Measurements from ENCODE around the gene B4GALNT1.
"Not testable (repeated sequence)": the region's sequence is repeated elsewhere in the genome, so short reads cannot be mapped to it uniquely, and the experiment has no call there.

The B4GALNT1 gene

DNA sequence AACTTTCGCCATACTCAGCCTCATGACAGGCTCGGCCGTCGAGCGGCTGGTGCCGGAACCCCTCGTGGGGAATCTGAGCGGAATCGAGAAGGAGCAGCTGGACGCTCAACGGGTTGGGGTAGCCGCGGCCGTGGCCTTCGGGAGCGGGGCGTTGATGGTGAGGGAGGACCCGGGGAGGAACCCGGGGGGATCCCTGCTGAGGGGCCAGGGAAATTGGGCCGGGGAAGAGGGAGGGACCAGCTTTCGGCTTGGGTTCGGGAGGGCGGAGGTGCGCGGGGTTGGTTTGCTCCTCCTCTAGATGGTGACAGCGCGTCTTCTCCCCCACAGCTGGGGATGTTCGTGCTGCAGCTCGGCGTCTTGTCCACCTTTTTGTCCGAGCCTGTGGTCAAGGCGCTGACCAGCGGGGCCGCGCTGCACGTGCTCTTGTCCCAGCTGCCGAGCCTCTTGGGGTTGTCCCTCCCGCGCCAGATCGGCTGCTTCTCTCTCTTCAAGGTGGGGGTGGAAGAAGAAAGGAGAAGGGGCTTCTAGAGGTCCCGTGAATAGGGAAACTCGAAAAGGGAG lies 12.0 kb downstream of the B4GALNT1 start:
- DNase-seq (ENCODE audit: low read depth in 2 of 2): no peak

DNA sequence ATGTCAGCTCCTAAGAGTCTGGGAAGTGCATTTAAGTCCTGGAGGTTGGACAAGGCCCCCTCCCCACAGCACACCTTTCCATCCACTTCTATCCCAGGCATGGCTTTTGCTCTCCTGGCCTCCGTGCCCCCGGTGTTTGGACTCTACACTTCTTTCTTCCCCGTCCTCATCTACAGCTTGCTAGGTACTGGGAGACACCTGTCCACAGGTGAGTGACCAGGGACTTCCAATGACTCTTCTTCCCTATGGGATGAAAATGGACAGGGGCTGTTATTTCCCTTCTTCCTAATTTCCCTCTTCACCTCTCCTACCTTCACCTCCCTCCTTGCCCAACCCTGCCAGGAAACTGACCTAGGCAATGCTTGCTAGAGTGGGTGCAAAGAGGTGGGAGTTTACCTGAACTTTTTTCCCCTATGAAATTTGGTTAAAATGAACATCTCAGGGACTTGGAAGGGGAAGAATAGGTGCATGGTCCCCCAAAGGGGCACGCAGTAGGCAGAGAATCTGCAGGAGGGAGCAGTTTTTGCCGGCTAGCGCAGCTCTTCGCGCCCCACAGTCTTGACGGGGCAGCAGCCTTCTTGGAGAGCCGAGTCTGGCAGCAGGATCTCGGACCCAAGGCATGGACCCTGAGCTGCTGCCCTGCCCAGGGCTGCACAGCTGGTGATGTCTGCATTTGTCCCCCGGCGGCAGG lies 12.6 kb downstream of the B4GALNT1 start:
- DNase-seq (ENCODE audit: low read depth in 2 of 2): no peak

DNA sequence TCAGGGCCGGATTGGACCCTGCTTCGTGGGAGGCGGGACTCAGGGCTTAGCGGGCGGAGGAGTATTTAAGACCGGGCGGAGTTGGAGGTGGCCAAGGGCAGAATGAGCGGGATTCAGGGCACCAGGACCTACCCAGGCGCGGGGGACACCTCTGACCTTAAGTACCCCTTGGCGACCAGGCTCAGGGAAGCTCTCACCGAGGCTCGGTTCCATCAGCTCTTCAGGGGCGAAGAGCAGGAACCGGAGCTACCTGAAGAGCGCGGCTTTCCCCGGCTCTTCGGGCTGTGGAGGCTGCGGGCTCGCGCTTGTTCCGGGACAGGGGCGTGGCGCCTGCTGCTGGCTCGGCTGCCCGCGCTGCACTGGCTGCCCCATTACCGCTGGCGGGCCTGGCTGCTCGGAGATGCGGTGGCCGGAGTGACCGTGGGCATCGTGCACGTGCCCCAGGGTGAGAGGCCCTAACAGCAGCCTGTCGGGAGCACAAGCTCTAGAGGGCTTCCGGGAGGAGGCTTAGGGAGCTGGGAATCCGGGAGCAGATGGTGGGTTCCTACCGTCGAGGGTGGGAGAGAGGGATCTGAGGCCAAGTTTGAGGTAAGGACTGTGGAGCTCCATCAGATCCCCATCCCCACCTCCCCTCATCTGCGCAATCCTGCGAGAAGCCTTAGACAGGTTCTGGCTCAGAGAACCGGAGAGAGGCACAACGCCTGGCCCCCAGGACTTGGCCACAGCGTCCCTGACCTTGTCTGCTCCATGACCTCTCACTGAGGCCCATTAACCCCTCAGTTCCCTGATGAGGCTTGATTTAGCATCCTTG lies 13.4 kb downstream of the B4GALNT1 start:
- DNase-seq (ENCODE audit: low read depth in 2 of 2): no peak

DNA sequence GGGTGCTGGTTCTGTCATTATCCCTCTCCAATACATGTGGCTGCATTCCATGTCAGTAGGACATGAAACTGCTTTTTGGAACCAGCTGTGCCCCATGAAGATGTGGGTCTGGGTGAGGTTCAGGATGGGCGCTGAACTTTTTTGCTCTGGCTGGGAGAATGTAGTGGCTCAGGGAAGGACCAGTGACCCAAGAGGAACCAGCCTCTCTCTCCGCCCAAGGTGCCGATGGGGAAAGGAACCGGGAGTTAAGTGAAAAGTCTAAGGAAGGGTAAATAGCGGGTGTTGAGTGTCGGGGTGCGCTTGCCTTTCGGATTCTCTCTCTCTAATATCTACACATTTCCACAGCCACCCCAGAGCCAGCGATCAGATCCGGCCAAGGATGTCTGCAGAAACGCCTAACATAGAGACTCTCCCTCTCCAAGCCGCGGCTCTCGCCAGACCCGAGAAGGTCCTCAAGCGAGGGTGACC lies 14.0 kb downstream of the B4GALNT1 start:
- no peak for DNase-seq (ENCODE audit: low read depth in 2 of 2)

DNA sequence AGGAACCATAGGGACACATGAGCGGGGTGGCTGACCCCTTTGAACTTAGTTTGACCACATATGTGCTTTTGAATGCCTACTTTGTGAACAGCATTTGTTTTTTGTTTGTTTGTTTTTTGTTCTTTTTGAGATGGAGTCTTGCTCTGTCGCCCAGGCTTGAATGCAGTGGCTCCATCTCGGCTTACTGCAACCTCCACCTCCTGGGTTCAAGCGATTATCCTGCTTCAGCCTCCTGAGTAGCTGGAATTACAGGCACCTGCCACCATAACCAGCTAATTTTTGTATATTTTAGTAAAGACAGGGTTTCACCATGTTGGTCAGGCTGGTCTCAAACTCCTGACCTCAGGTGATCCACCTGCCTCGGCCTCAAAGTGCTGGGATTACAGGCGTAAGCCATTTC lies 14.6 kb downstream of the B4GALNT1 start:
- DNase-seq (ENCODE audit: low read depth in 2 of 2): not testable (repeated sequence)

DNA sequence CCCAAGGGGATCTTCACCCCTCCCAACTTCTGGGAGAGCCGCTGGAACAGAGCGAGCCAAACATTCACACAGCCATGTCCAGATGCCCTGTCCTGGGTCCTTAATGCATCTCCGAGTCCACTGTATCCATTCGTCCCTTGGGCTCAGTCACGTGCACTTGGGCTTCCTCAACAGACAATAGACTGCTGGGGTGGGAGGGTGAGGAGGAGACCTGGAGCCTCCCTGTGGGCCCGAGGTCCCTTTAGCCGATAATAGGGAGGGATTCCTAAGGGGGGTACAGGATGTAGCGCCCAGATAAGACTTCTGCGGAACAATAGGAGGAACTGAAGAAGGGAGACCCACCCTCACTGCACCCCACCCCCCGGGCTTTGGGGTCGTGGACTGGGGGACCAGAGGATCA lies 15.1 kb downstream of the B4GALNT1 start:
- DNase-seq (ENCODE audit: low read depth in 2 of 2): no peak

DNA sequence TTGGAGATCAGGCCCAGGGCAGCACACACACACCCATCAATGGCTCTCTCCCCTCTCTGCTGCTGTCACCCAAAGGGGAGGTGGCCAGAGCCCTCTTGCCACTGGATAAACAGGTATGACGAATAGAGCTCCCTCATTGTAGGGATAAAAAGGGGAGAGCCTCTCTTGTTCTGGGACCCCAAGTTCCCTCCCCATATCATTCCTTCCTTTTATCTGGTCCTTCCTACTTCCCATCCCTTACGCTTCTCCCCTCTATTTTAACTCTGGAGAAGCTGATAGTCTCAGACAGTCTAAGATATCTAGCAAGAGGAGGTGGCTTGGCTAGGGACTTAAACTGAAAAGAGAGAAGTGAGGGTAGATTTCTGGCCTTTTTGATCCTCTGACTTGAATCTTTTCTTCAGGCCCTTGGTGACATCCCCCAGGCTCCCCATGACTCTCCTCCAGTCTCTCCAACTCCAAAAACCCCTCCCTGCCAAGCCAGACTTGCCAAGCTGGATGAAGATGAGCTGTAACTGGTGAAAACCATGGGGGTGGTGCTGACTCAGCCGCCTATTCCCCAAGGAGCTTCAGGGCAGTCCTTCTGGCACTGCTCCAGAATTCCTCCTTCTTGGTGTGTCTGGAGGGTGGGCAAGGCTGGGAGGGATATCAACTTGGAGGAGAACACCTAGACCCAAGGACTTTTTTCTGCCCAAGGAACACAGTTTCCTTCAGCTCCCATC lies 16.5 kb downstream of the B4GALNT1 start:
- DNase-seq (ENCODE audit: low read depth in 2 of 2): no peak

DNA sequence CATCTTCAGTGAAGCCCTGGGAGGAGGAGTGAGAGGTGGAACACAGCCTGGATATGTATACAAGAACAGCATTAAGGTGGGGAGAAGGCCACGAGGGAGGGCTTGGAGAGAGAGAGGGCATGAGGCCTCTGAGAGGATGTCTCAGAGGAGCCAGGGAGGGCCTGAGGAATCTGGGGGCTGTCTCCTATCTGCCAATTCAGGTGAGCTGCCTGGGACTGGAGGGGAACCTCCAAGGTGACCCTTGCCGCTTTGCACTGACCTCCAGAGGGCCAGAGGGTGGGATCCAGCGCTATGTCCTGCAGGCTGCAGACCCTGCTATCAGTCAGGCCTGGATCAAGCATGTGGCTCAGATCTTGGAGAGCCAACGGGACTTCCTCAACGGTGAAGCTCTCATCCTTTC lies 17.4 kb downstream of the B4GALNT1 start:
- no peak for DNase-seq (ENCODE audit: low read depth in 2 of 2)

DNA sequence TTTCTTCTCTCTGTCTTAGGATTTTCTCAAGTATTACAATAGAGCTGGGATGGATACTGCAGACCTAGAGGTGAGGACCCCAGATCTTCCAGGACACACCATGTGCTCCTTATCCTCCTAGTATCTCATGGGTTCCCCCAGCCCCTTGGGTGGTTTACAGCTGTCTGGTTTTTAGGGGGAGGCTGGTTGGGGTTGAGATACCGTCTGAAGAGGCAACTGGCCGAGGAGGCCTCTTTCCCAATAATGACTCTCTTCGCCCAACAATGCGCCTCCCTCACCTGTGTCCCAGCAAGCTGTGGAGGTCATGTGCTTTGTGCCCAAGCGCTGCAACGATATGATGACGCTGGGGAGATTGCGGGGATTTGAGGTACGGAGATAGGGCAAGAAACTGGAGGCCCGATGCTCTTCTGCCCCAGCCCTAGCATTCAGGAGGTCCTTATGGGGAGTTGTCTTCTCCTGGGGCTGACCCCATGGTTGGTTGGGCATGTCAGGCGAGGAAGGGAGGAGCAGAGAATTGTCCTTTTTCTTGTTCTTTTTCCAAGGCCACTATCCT lies 18.0 kb downstream of the B4GALNT1 start:
- DNase-seq (ENCODE audit: low read depth in 2 of 2): no peak

DNA sequence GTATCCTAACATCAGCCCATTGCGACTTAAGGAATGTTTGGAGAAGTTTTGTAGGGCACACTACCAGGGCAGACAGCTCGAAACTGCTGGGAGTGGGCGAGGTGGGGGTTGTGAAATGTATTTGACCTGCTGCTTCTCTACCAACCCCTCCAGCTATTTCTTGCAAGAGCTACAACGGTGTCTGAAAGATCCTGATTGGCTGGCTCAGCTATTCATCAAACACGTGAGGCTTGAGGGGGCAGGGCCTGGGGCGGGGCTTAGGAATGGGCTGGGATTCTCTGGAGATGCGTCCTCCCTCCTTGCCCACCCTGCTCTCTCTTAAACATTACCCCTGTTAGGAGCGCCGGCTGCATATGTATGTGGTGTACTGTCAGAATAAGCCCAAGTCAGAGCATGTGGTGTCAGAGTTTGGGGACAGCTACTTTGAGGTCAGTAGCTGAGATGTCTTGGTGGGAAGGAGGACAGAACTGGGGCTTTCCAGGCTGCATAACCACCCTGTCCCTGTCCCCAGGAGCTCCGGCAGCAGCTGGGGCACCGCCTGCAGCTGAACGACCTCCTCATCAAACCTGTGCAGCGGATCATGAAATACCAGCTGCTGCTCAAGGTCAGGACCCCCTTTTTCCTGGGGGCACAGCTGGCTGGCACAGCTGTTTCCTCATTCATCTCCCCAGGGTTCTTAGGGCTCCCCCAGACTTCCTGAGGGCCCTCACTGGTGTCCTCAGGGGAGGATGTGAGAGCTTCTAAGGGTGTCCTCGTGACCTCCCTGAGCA lies 18.6 kb downstream of the B4GALNT1 start:
- no peak for DNase-seq (ENCODE audit: low read depth in 2 of 2)

DNA sequence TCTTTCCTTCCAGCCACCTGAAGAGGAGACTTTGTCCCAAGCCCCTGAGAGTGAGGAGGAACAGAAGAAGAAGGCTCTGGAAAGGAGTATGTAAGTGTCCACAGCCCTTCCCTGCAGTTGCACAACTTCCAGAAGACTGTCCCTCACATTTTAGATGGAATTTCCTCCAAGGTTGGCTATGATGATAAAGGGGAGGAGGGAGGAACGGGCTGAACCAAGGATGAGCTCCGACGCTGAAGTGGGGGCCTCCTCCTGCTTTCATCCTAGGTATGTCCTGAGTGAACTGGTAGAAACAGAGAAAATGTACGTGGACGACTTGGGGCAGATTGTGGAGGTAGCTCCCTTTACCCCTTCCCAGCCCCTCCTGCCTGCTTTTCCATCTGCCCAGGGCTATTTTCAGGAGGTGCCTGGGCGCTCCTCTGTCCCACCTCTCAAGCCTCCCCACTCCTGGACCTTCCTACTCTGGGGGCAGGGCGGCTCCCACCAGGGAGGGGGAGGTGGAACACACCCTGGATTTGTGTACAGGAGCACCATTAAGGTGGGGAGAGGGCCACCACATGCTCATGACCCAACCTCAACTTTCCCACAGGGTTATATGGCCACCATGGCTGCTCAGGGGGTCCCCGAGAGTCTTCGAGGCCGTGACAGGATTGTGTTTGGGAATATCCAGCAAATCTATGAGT lies 19.4 kb downstream of the B4GALNT1 start:
- DNase-seq (ENCODE audit: low read depth in 2 of 2): no peak

DNA sequence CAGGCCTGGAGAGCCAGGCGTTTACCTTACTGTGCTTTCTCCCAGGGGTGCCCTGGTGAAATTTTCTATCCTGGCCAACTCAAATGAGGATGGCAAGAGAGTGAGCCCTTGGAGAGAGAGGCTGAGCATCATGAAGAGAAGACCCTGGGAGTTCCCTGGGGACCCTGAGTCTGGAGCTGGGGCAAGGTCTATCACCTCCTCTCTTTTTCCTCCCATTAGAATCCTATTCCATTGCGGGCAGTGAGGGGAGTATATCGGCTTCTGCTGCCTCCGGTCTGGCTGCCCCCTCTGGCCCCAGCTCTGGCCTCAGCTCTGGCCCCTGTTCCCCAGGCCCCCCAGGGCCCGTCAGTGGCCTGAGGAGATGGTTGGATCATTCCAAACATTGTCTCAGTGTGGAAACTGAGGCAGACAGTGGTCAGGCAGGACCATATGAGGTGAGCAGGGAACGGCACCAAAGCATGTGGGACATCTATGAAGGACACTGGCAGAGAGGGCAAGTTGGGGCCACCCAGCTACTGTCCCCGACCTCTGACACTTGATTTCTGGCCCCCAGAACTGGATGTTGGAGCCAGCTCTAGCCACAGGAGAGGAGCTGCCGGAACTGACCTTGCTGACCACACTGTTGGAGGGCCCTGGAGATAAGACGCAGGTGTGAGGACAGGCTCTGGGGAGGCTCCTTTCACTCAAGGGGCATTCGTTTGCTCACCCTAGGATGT lies 20.1 kb downstream of the B4GALNT1 start:
- no peak for DNase-seq (ENCODE audit: low read depth in 2 of 2)

DNA sequence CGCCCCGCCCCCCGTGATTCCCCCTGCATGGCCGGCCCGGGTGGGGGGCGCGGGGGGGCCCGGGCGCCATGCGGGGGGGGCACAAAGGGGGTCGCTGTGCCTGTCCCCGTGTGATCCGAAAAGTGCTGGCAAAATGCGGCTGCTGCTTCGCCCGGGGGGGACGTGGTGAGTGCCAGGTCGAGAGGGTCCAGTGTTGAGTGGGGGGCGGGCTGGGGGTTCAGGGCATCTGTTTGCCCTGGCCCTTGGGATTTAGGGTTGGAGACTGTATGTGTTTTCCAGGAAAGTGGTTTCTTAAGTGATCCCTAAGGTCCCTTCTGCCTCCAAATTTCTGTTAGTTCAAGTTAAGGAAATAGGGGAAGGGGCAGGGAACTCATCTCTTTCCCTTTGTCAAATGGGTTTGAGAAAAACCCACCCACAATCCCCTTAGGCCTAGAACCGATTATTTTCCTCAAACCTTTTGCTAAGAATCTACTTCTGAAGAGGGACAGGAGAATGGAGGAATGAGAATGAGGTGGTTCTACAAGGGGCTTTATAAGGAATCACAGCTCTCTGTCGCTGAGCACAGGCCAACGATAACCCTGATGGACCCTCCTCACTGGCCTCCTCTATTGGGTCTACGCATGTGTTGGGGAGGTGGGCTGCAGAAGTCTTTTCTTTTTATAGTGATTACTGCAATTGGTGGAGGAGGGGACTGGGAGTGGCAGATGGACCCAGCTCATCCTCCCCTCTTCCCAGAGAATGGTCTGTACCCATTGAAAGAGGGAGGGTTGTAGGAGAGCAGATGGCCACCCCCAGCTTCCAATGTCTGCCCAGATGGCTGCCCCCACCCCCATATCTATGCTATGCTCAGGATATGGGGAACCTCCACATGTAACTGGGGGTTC lies 20.9 kb downstream of the B4GALNT1 start:
- no peak for DNase-seq (ENCODE audit: low read depth in 2 of 2)

DNA sequence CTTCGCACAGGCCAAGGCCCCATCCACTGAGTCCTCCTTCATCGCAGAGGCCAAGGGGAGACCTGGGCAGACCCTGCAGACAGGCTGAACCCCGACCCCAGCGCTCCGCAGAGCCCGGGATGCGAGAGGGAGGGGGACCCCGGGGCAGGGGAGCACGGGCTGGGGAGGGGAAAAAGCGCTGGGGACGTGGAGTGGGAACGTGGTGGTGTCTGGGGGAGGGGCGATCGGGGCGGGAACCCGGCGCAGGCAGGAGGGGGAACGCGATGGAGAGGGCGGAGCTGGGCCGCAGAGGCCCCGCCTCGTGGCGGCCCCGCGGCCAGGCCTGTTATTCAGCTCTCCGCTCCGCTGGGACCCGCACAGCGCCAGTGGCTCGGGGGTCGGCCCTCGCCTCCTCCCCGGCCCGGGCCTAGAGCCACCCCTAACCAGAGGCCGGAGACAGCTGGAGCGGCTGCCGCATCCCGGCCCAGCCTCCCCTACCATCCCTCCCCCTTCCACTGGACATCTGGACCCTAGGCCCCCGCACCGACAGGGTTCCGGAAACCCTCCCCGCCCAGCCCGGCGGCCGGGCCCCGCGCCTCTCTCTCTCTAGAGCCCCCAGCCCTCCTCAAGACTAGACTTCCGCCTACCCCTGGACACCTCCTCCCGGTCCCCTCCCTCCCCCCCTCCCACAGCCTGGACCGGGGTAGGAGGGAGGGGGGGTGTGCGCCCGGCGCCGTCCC lies 21.7 kb downstream of the B4GALNT1 start, which contains the start of gene ARHGEF25:
Gene ARHGEF25 (plus strand): TSS at position 328 of the 719 bp plus-strand sequence. CDS start 460 bp downstream, outside the sequence.
- peak; percentile 33 to 48 for DNase-seq (ENCODE audit: low read depth in 2 of 2)

DNA sequence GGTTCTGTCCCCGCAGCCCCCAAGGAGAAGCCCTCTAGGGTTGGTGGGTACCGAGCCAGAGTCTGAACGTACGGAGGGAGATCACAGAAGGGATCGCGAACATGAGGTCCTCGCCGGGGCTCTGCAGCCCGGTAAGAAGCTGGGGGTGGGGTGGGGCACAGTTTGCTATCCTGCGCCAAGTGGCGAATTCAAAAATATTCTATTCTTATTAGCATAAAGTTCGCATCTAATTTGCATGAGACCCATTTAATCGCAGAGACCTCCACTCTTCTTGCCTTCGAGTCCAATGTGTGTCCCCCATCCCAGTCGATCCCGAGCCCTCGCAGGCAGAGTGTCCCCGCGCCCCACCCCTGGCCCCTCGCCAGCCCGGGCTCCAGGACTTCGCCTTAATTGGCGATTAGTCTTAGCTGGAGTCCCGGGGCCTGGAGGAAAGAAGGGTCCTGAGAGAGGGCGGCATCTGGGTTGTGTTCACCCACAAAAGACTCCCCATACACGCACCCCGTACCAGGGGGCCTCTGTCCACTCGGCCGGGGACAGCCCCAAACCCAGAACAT lies 22.4 kb downstream of the B4GALNT1 start:
- DNase-seq (ENCODE audit: low read depth in 2 of 2): no peak

DNA sequence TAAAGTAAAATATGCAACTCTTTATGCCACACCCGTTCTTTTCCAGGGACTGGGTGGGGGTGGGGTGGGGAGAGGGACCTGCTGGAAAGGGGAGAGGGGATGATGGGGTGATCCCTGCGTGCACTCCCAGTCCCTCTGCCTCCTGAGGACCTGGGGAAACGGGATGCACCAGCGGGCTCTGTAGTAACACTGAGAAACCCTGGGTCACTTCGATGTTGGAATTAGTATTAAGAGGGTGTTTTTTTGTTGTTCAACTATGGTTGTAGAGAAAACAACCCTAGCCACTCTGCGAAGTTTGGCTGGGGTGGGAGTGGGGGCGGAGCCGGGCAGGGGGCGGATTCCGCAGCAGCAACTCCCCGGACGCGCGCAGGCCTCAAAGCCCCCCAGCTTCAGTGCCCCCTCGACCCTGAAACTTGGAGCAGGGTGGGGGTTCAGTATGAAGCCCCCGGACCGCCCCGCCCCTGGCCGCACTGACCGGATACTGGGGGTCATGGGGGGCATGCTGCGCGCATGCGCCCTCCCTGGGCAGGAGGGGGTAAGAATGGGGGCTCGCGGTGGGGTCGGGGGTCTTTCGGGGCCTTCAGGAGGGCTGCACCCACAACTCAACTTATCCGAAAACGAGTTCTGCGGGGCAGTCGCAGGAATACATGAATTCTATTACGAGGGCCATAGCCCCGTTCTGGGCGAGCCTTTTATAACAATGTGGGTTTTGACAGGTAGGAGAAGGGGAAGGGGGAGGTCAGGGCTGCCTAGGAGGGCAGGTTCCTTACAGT lies 23.0 kb downstream of the B4GALNT1 start:
- DNase-seq (ENCODE audit: low read depth in 2 of 2): no peak
